Astrocyte (in vitro differentiated cells and primary cell): ENCODE results near the gene TMEM238. TPM values are rescaled to one million over a fixed set of nuclear protein-coding genes. Genes with fewer than 3 reads are reported as not detected.
A peak's percentile ranks its signal among the peaks of the same experiment; 100 is the strongest.
"Not testable (repeated sequence)": the region's sequence is repeated elsewhere in the genome, so short reads cannot be mapped to it uniquely, and the experiment has no call there.

Experiments
- DNase-seq: peaks from one replicate; pipeline ENCODE4 v3.0.0-alpha.2; 2010; ENCODE audit warnings: low read depth
- FAIRE-seq: peaks from 2 replicates; lab custom pipeline; 2011; peaks lifted over from hg19 to GRCh38; lab: Jason Lieb, UNC
- H2AFZ ChIP-seq: 2 replicates; pipeline ENCODE4 v1.6.0; 2012; ENCODE audit warnings: low read depth, low read length, inconsistent platforms
- H3K27ac ChIP-seq: 2 replicates; pipeline ENCODE4 v1.5.1; 2011; ENCODE audit warnings: low read depth, low read length, inconsistent platforms
- H3K27me3 ChIP-seq: 2 replicates; pipeline ENCODE4 v1.6.0; 2011; ENCODE audit warnings: low read length, inconsistent platforms; ENCODE audit not compliant: insufficient read depth
- H3K36me3 ChIP-seq: 2 replicates; pipeline ENCODE4 v1.5.1; 2011; ENCODE audit warnings: low read length, inconsistent platforms; ENCODE audit not compliant: insufficient read depth
- H3K4me1 ChIP-seq: 2 replicates; pipeline ENCODE4 v1.5.1; 2011; ENCODE audit warnings: low read length, inconsistent platforms; ENCODE audit not compliant: insufficient read depth
- H3K4me2 ChIP-seq: 2 replicates; pipeline ENCODE4 v1.6.0; 2012; ENCODE audit warnings: low read length, inconsistent platforms
- H3K4me3 ChIP-seq: 2 replicates; pipeline ENCODE4 v1.5.1; 2011; ENCODE audit warnings: low read depth, mild to moderate bottlenecking, low read length, inconsistent platforms; ENCODE audit not compliant: insufficient read depth
- H3K79me2 ChIP-seq: 2 replicates; pipeline ENCODE4 v1.6.0; 2012; ENCODE audit warnings: mild to moderate bottlenecking, low read length, inconsistent platforms; ENCODE audit not compliant: insufficient read depth
- H3K9ac ChIP-seq: 2 replicates; pipeline ENCODE4 v1.6.0; 2012; ENCODE audit warnings: mild to moderate bottlenecking, low read length, inconsistent platforms
- H3K9me3 ChIP-seq: 2 replicates; pipeline ENCODE4 v1.5.1; 2012; ENCODE audit warnings: low read depth, mild to moderate bottlenecking, low read length, inconsistent platforms; ENCODE audit not compliant: insufficient read depth
- H4K20me1 ChIP-seq: 2 replicates; pipeline ENCODE4 v1.6.0; 2012; ENCODE audit warnings: low read length, inconsistent platforms; ENCODE audit not compliant: insufficient read depth
- H3K27ac Mint-ChIP-seq: one replicate; pipeline ENCODE4 v1.8.0; 2021; ENCODE audit warnings: mild to moderate bottlenecking, mixed read lengths; ENCODE audit not compliant: unreplicated experiment
- H3K27me3 Mint-ChIP-seq: one replicate; pipeline ENCODE4 v1.8.0; 2021; ENCODE audit warnings: low read depth, mixed read lengths; ENCODE audit not compliant: unreplicated experiment
- H3K36me3 Mint-ChIP-seq: one replicate; pipeline ENCODE4 v1.8.0; 2021; ENCODE audit warnings: low read depth, mixed read lengths; ENCODE audit not compliant: unreplicated experiment
- H3K4me1 Mint-ChIP-seq: one replicate; pipeline ENCODE4 v1.8.0; 2021; ENCODE audit warnings: low read depth, mixed read lengths; ENCODE audit not compliant: unreplicated experiment
- H3K4me3 Mint-ChIP-seq: one replicate; pipeline ENCODE4 v1.8.0; 2021; ENCODE audit warnings: mild to moderate bottlenecking, moderate library complexity, mixed read lengths; ENCODE audit not compliant: unreplicated experiment
- H3K9me3 Mint-ChIP-seq: one replicate; pipeline ENCODE4 v1.8.0; 2021; ENCODE audit warnings: mild to moderate bottlenecking, mixed read lengths; ENCODE audit not compliant: unreplicated experiment
- EZH2 ChIP-seq: IDR thresholded peaks from 2 replicates; pipeline ENCODE4 v1.6.1; 2012; ENCODE audit warnings: mild to moderate bottlenecking, low read length, inconsistent platforms; ENCODE audit not compliant: insufficient read depth
- total RNA-seq: library from RNA; stranded (reverse); gene quantifications from 2 replicates; pipeline ENCODE4 v1.2.1, GENCODE V29; 2021
- TF ChIP-seq, protein P1 (sequence below): IDR thresholded peaks from 2 replicates; pipeline ENCODE4 v1.5.1; 2011; ENCODE audit warnings: low read depth, mild to moderate bottlenecking, inconsistent platforms, low read length, moderate library complexity; ENCODE audit not compliant: insufficient read depth

Gene TMEM238
- total RNA-seq, 1 donor from 2014 or later = 2.1 TPM

DNA sequence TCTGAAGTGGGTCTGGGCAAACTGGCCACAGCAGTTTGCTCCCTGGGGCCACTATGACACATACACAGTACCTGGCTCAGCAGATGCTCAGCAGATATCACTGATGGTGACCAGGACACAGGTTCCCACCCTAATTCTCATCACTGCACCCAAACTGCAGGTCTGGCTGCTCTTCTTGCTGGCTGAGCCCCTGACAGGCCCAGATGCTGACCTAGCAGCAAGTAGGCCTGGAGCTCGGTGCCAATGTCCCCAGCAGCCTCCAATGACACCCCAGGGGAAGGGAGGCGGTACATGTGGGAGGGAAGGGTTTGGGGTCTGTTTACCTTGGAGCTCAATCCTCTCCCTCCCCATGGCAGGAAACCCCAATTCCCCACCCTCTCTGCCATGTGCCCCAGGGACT lies 18.4 kb upstream of the TMEM238 start:
- Histone ChIP-seq H2AFZ (no peak overlapping the region), H3K27me3 (no peaks in the 10 kb centered on the region), H3K9ac (no peak overlapping the region), H3K36me3 (peaks cover 38% of the 10 kb centered on the region), H3K79me2 (peaks cover 52% of the 10 kb centered on the region), H4K20me1 (peaks cover 67% of the 10 kb centered on the region), H3K4me2 (peak overlapping the region; percentile 26), H3K9me3 (no peaks in the 10 kb centered on the region), H3K27ac (no peak overlapping the region), H3K4me3 (no peak overlapping the region), H3K4me1 (peaks cover 16% of the 10 kb centered on the region)
- Mint-ChIP-seq H3K9me3 (no peaks in the 10 kb centered on the region), H3K4me3 (no peak overlapping the region), H3K27ac (no peak overlapping the region), H3K36me3 (peaks cover 25% of the 10 kb centered on the region), H3K27me3 (no peaks in the 10 kb centered on the region), H3K4me1 (peaks cover 13% of the 10 kb centered on the region)
- FAIRE-seq = no peak
- no peak for TF ChIP-seq EZH2
- TF ChIP-seq, protein P1, sequence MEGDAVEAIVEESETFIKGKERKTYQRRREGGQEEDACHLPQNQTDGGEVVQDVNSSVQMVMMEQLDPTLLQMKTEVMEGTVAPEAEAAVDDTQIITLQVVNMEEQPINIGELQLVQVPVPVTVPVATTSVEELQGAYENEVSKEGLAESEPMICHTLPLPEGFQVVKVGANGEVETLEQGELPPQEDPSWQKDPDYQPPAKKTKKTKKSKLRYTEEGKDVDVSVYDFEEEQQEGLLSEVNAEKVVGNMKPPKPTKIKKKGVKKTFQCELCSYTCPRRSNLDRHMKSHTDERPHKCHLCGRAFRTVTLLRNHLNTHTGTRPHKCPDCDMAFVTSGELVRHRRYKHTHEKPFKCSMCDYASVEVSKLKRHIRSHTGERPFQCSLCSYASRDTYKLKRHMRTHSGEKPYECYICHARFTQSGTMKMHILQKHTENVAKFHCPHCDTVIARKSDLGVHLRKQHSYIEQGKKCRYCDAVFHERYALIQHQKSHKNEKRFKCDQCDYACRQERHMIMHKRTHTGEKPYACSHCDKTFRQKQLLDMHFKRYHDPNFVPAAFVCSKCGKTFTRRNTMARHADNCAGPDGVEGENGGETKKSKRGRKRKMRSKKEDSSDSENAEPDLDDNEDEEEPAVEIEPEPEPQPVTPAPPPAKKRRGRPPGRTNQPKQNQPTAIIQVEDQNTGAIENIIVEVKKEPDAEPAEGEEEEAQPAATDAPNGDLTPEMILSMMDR = no peak
- no peak for DNase-seq

DNA sequence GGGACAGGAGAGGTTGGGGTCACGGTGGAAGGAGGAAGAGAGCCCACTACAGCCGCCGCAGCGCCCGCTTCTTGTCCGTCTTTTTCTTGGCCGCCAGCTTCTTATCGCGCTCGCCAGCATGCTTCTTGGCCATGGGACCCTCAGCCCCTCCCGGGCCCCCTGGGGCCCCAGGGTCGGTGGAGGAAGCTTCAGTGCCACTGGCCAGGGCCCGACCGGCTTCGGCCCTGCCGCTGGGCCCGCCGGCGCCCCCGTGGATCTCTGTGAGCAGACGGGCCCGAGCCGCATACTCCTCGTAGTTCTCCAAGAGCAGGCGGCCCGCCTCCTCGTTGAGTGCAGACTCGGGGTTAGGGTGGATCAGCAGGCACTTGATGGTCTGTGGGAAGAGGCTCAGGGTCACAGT lies 17.3 kb upstream of the TMEM238 start:
- Histone ChIP-seq H4K20me1 (peaks cover 58% of the 10 kb centered on the region), H3K36me3 (peaks cover 36% of the 10 kb centered on the region)
- peaks cover 21% of the 10 kb centered on the region for H3K36me3 Mint-ChIP-seq

DNA sequence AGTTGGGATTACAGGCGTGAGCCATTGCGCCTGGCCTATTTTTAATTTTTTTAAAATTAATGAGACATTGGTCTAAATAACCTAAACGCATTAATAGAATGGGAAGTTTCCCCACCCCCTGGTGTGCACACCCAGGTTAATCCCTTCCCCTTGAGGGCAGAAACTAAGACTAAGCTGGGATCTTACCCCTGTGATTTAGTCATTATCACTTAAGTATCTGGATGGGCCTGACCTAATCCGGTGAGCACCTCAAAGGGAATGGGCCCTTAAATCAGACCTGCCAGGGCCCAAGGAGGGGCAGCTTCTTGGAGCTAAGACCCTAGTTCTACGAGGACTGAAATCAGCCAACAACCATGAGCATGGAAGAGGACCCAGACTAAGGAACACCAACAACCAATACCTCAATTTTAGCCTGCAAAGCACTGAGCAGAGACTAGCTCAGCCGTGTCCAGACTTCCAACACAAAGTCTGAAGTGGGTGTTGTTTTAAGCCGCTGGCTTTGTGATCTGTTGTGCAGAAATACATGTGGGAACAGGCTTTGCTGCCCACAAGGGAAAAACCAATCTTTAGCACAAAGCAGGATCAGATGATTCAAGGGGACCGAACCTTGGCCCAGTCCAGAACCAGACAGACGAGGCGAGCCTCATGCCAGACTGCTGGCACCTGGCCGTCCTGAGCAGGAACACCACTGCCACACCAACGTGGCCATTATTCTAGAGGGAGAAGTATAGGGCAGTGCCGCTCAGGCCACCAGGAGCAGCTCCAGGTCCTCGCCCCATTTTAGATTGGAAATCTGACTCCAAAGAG lies 16.4 kb upstream of the TMEM238 start:
- Histone ChIP-seq H3K27me3 (no peaks in the 10 kb centered on the region), H3K79me2 (peaks cover 31% of the 10 kb centered on the region), H3K36me3 (peaks cover 29% of the 10 kb centered on the region), H3K4me1 (peaks cover 6% of the 10 kb centered on the region), H3K27ac (no peak overlapping the region), H3K9ac (no peak overlapping the region), H3K4me2 (no peak overlapping the region), H3K9me3 (no peaks in the 10 kb centered on the region), H4K20me1 (peaks cover 49% of the 10 kb centered on the region), H3K4me3 (no peak overlapping the region), H2AFZ (no peak overlapping the region)
- H3K27me3 Mint-ChIP-seq = no peaks in the 10 kb centered on the region
- H3K36me3 Mint-ChIP-seq = peaks cover 12% of the 10 kb centered on the region
- no peaks in the 10 kb centered on the region for H3K9me3 Mint-ChIP-seq
- TF ChIP-seq EZH2 = no peak
- TF ChIP-seq, protein P1 = no peak
- FAIRE-seq = no peak
- DNase-seq = no peak
- H3K4me3 Mint-ChIP-seq = no peak overlapping the region
- H3K27ac Mint-ChIP-seq = no peak overlapping the region
- H3K4me1 Mint-ChIP-seq = peaks cover under 1% of the 10 kb centered on the region

More for the DNA sequence above, 17.3 kb upstream of the TMEM238 start:
- not testable (repeated sequence) for H2AFZ ChIP-seq, H3K9ac ChIP-seq, H3K27me3 ChIP-seq, FAIRE-seq, H3K27ac Mint-ChIP-seq, H3K4me2 ChIP-seq, H3K9me3 Mint-ChIP-seq, H3K4me3 Mint-ChIP-seq, H3K4me3 ChIP-seq, DNase-seq, H3K9me3 ChIP-seq, H3K4me1 Mint-ChIP-seq, H3K27ac ChIP-seq, H3K27me3 Mint-ChIP-seq
- peaks cover 40% of the 10 kb centered on the region for H3K79me2 ChIP-seq
- H3K4me1 ChIP-seq = peaks cover 15% of the 10 kb centered on the region
